Thyroid gland (tissue), 4 donors: Measurements from ENCODE around the gene CNTN5.

Experiments used
- CTCF ChIP-seq, 6 experiments: fragments of 200-600 bp in 3 of 6; fragments of 450-650 bp in 3 of 6; sonication (generic) in 3 of 6; IDR thresholded peaks; one replicate each; pipeline ENCODE4 v1.5.1; 2016 to 2019; ENCODE audit warnings: antibody characterized with exemption in 6 of 6, mild to moderate bottlenecking in 2 of 6, inconsistent platforms in 1 of 6, moderate library complexity in 1 of 6
- POLR2A ChIP-seq, 2 donors: fragments of 450-650 bp; IDR thresholded peaks; one replicate each; pipeline ENCODE4 v1.6.1; 2017; ENCODE audit warnings: antibody characterized with exemption in 2 of 2, mild to moderate bottlenecking in 2 of 2, moderate library complexity in 1 of 2

- TF ChIP-seq POLR2A (IDR thresholded peaks at IDR 0.05) (no peak), CTCF (IDR thresholded peaks at IDR 0.05) (no peak)
Measured at GRCh38 chr11:99271527-99271926, 250.8 kb downstream of the CNTN5 start.
